T-helper 1 cell treated with Interleukin-12 subunit alpha and Interleukin-12 subunit beta and Interleukin-4 antibody, amounts not matched to agents 30 μg/mL and 1 μg/mL, for 36 hours (primary cell): ENCODE results near the gene BPIFA3.

ENCODE experiments used
- H3K27ac Mint-ChIP-seq: one replicate; pipeline ENCODE4 v1.8.0; 2021; ENCODE audit warnings: mild to moderate bottlenecking, mixed read lengths
- H3K27me3 Mint-ChIP-seq: one replicate; pipeline ENCODE4 v1.8.0; 2021; ENCODE audit warnings: low read depth, mixed read lengths
- H3K36me3 Mint-ChIP-seq: one replicate; pipeline ENCODE4 v1.8.0; 2021; ENCODE audit warnings: low read depth, mixed read lengths
- H3K4me1 Mint-ChIP-seq: one replicate; pipeline ENCODE4 v1.8.0; 2021; ENCODE audit warnings: low read depth, mixed read lengths
- H3K4me3 Mint-ChIP-seq: one replicate; pipeline ENCODE4 v1.8.0; 2021; ENCODE audit warnings: mild to moderate bottlenecking, moderate library complexity, mixed read lengths
- H3K9me3 Mint-ChIP-seq: one replicate; pipeline ENCODE4 v1.8.0; 2021; ENCODE audit warnings: mixed read lengths

Gene BPIFA3

DNA sequence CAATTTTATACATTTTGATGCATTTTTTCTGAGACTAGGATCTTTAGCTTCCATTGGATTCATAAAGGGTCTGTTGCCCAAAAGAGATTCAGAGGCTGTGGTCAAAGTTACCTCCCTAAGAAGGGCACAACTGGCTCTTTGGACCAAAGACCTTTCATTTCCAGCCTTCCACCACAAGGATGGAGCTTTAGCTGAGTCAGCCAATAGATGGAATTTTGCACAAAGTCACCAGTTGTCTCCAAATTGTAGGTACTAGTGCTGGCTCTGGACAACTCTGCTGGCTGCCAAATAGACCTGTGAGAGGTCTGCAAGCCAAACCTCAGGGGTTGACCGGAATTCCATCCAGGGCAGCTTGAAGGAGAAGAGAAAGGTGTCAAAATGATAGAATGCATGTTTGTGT, 19.2 kb downstream of the BPIFA3 start:
- no peaks in the 10 kb centered on the region for H3K36me3 Mint-ChIP-seq
- H3K4me1 Mint-ChIP-seq, result peaks cover 12% of the 10 kb centered on the region
- peaks cover 4% of the 10 kb centered on the region for H3K27me3 Mint-ChIP-seq
- H3K27ac Mint-ChIP-seq, result no peak overlapping the region
- H3K4me3 Mint-ChIP-seq, result no peak overlapping the region
- H3K9me3 Mint-ChIP-seq, result no peaks in the 10 kb centered on the region

DNA sequence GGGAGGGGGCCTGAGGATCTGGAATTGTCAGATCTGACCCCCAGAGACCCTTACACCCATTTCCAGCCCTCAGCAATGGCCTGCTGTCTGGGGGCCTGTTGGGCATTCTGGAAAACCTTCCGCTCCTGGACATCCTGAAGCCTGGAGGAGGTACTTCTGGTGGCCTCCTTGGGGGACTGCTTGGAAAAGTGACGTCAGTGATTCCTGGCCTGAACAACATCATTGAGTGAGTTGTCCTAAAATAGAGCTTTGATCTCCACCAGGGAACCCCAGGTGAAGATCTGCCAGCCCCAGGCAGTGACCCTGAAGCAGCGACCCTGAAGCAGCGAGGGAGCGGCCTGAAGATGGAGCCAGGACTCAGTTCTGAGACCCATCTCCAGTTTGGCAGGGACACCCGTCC, 20.8 kb downstream of the BPIFA3 start:
- Mint-ChIP-seq H3K9me3 (no peaks in the 10 kb centered on the region), H3K4me1 (peaks cover 2% of the 10 kb centered on the region), H3K27ac (no peak overlapping the region), H3K4me3 (no peak overlapping the region), H3K27me3 (peaks cover 4% of the 10 kb centered on the region), H3K36me3 (no peaks in the 10 kb centered on the region)

DNA sequence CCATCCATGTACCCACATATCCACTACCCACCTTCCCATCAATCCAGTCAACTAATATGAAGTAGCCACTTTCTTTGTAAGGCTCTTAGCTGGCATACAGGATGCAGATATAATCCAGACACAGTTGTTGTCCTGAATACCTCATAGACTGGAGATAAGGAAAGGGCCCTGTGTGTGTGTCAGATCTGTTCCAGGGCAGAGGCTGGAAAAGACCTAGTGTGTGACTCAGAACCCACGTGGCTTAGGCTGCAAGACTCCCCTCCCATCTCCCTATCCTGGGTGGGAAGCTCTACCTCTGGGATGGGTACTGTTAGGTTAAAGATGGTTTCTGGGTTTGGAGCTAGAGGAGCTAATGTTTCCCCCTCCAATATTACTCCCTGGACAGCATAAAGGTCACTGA, 22.3 kb downstream of the BPIFA3 start:
- Mint-ChIP-seq H3K9me3 (no peaks in the 10 kb centered on the region), H3K27me3 (peaks cover 9% of the 10 kb centered on the region), H3K4me1 (no peaks in the 10 kb centered on the region), H3K27ac (no peak overlapping the region), H3K36me3 (no peaks in the 10 kb centered on the region), H3K4me3 (no peak overlapping the region)

DNA sequence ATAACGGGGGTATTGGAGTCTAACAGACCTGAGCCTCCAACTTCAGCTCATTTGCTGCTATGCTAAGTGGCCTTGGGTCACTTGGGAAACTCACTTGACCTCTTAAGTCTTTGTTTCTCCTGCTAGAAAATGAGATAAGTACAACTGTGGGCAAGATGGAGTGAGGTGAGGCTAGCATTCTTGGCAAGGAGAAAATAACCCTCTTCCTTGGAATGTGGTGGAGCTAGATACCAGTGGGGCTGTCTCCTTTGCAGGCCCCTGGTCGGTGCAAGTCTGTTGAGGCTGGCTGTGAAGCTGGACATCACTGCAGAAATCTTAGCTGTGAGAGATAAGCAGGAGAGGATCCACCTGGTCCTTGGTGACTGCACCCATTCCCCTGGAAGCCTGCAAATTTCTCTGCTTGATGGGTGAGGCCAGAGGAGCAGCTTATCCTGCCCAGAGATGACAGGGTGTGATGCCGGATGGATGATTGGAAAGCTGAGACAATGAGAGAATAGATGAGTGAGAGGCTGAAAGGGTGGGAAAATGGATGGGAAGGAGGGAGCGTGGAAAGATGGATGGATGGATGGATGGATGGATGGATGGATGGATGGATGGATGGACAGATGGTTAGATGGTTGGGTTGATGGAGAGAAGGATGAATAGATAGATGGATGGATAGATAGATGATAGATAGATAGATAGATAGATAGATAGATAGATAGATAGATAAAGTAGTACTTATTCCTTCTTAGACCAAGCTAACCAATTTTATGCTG, 23.0 kb downstream of the BPIFA3 start:
- peaks cover 9% of the 10 kb centered on the region for H3K27me3 Mint-ChIP-seq
- no peaks in the 10 kb centered on the region for H3K9me3 Mint-ChIP-seq
- H3K36me3 Mint-ChIP-seq, result no peaks in the 10 kb centered on the region
- no peaks in the 10 kb centered on the region for H3K4me1 Mint-ChIP-seq
- H3K4me3 Mint-ChIP-seq, result no peak overlapping the region
- no peak overlapping the region for H3K27ac Mint-ChIP-seq

DNA sequence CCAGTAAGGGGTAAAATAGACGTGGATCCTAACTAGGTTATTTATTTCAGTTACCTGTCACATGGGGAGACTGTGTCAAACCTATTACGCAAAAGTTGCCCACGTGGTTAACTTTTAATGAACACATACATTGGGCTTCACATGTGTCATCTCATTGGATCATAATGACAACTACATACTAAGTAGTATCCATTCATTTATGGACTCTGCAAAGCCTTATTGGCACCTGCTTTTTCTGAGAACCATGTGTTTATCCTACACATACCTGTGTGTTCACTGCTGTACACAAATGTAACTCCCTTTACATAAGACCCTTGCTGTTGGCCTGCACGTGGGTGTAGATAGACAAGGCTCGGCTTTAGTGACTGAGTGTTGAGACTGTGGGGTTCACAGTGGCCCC, 23.8 kb downstream of the BPIFA3 start:
- no peak overlapping the region for H3K27ac Mint-ChIP-seq
- no peaks in the 10 kb centered on the region for H3K4me1 Mint-ChIP-seq
- H3K4me3 Mint-ChIP-seq, result no peak overlapping the region
- H3K27me3 Mint-ChIP-seq, result peaks cover 9% of the 10 kb centered on the region
- H3K36me3 Mint-ChIP-seq, result no peaks in the 10 kb centered on the region
- no peaks in the 10 kb centered on the region for H3K9me3 Mint-ChIP-seq

DNA sequence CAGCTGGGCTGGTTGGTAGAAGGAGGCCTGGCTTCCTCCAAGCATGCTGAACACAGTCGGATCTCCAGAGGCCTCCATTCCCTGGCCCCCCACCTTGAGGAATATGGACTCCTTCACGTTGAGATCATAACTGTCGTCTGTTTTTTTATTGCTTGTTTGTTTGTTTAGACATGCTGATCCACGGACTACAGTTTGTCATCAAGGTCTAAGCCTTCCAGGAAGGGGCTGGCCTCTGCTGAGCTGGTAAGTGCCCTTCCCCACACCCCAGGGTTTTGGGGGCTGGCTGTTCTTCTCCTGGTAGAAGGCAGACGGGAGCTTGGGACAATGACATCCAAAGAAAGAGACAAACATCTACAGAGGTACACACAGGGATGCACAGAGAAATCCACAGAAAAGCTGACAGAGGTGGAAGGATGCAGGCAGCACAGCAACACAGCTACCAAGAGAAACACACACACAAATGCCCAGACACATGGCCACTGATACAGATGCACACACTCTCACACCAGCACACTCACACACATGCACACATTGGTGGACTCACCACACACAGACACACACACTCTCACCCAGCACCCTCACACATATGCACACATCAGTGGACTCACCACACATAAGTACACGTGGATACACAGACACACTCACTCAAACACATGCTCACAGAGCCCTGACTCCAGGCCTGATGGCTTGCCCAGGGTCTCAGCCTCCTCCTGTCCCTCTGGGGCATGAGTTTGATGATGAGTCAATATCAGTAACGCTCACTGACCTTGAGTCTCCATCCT, 25.4 kb downstream of the BPIFA3 start:
- Mint-ChIP-seq H3K36me3 (no peaks in the 10 kb centered on the region), H3K9me3 (no peaks in the 10 kb centered on the region), H3K27me3 (peaks cover 4% of the 10 kb centered on the region), H3K4me3 (no peak overlapping the region), H3K27ac (no peak overlapping the region), H3K4me1 (no peaks in the 10 kb centered on the region)

DNA sequence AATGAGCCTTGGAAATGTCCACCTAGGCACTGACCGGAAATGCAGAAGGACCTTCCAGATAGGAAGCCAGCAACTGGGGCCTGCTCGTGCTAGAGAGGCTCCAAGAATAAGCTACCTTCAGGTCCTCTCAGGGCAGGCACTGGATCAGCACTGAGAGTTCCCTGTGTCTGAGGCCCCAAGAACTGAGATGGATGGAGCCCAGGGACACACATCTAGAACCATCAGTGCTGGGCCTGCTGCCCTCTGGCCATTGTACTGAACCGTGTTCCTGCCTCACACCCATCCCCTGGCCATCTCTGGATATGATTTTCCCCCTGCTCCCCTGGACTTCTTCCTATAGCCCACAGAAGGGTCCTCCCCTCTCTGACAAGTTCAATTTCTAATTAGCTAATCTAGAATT, 28.9 kb downstream of the BPIFA3 start:
- H3K4me1 Mint-ChIP-seq, result no peaks in the 10 kb centered on the region
- no peak overlapping the region for H3K27ac Mint-ChIP-seq
- no peak overlapping the region for H3K4me3 Mint-ChIP-seq
- H3K27me3 Mint-ChIP-seq, result peaks cover 4% of the 10 kb centered on the region
- no peaks in the 10 kb centered on the region for H3K36me3 Mint-ChIP-seq
- H3K9me3 Mint-ChIP-seq, result no peaks in the 10 kb centered on the region

DNA sequence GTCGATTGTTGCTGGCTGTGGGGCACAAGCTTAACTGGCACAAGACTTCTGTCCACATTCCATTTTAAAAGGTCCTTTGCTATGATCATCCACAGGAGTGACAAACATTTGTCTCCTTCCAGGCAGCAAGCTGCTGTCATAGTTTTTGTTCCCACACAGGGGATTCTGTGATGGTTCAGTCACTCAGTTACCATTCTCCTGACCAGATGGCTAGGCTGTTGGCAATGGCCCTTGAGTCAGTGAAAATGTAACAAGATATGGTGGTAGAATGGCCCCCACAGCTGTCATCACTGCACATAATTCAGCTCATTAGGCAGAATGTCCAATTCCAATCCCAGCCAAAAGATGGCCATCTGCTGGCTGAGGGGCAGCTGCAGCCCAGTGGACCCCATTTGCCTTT, 32.3 kb downstream of the BPIFA3 start:
- Mint-ChIP-seq H3K27ac (no peak overlapping the region), H3K36me3 (no peaks in the 10 kb centered on the region), H3K4me3 (no peak overlapping the region), H3K27me3 (peaks cover 4% of the 10 kb centered on the region), H3K4me1 (no peaks in the 10 kb centered on the region), H3K9me3 (no peaks in the 10 kb centered on the region)

DNA sequence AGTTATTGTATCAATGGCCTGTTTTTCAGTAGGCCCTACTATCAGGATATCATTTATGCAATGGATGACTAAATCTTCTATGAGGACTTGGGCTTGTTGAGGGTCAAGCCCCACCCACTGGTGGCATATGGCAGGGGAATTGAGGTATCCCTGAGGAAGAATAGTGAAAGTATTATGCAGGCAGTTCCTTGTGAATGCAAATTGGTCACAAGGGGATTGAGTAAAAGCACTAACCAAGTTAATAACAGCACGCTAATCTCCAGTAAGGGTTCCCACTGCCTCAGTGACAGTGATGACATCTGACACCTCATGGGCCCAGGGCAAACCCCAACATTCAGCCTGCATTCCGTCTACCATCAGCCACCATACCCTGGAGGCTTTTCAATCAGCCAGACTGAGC, 33.5 kb downstream of the BPIFA3 start:
- H3K4me1 Mint-ChIP-seq, result no peaks in the 10 kb centered on the region
- H3K27me3 Mint-ChIP-seq, result peaks cover 6% of the 10 kb centered on the region

DNA sequence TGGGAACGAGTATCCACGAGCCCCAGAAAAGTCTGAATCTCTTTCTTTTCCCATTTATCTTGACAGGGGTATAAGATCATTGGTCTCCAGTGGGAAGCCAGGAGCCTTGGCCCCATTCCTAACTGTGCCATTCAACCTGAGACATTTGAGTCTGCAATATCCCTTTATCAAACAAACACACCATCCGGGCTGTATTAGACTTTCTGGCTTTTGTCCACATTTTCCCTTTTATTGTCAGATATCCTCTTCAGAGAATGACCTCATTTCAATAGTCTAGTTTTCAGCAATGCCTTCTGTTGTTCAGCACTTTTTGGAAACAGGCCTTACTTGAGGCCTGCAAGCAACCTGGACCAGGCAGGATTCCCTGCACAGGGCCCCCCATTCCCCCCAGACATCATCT, 34.3 kb downstream of the BPIFA3 start:
- Mint-ChIP-seq H3K36me3 (no peaks in the 10 kb centered on the region), H3K27ac (no peak overlapping the region), H3K9me3 (no peaks in the 10 kb centered on the region), H3K4me3 (no peak overlapping the region), H3K4me1 (no peaks in the 10 kb centered on the region), H3K27me3 (peaks cover 11% of the 10 kb centered on the region)

More for the DNA sequence above, 33.5 kb downstream of the BPIFA3 start:
- Mint-ChIP-seq H3K9me3 (no peaks in the 10 kb centered on the region), H3K36me3 (no peaks in the 10 kb centered on the region), H3K4me3 (no peak overlapping the region), H3K27ac (no peak overlapping the region)

DNA sequence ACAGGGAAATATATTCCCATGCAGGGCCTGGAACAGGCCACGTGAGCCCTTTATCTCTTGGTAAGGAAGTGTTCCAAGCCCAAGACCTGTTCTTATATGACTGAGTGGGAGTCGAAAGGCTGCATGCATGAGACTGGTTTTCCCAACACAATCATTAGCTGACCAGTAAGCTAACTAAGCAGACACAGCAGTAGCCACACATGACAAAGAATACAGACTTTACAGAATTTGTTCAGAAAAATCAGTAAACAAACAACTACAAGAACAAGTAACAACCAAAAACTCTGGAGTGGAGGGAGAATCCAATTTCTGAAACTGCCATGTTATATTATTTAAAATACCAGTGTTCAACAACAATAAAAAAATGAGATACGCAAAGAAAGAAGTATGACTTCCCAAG, 35.3 kb downstream of the BPIFA3 start:
- peaks cover 14% of the 10 kb centered on the region for H3K27me3 Mint-ChIP-seq
- no peak overlapping the region for H3K4me3 Mint-ChIP-seq
- H3K27ac Mint-ChIP-seq, result no peak overlapping the region
- H3K4me1 Mint-ChIP-seq, result no peaks in the 10 kb centered on the region
- no peaks in the 10 kb centered on the region for H3K9me3 Mint-ChIP-seq
- H3K36me3 Mint-ChIP-seq, result no peaks in the 10 kb centered on the region

DNA sequence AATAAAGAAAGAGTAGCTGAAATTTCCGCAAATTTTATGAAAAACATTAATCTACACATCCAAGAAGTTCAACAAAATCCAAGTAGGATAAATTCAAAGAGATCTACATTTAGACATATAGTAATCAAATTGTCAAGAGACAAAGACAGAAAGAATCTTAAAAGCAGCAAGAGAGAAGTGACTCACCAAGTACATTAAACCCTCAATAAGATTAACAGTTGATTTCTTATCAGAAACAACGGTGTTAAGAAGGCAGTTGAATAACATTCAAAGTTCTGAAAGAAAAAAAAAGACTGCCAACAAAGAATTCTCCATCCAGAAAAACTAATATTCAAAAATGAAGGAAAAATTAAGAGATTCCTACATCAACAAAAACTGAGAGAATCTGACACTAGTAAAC, 37.9 kb downstream of the BPIFA3 start:
- H3K27ac Mint-ChIP-seq, result no peak overlapping the region
- peaks cover 14% of the 10 kb centered on the region for H3K27me3 Mint-ChIP-seq
- H3K9me3 Mint-ChIP-seq, result no peaks in the 10 kb centered on the region
- H3K36me3 Mint-ChIP-seq, result no peaks in the 10 kb centered on the region
- H3K4me1 Mint-ChIP-seq, result no peaks in the 10 kb centered on the region
- no peak overlapping the region for H3K4me3 Mint-ChIP-seq

DNA sequence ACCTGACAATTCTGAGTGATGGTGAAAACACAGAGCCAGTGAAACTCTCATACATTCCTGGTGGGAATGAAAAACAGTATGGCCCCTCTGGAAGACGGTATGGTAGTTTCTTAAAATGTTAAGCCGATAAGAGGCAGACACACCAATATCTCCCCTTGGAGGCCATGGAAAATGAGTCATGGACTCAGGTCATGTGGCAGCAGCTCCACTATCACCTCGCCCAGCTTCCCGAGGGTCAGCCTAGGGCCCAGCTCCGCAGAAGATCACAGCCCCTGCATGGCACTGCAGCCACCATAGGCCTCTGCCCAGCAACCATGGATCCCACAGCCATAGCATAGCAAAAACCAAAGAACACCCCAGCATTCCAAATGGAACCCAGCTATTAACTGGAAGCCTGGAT, 40.1 kb downstream of the BPIFA3 start:
- Mint-ChIP-seq H3K27me3 (peaks cover 22% of the 10 kb centered on the region), H3K9me3 (no peaks in the 10 kb centered on the region), H3K36me3 (no peaks in the 10 kb centered on the region), H3K27ac (no peak overlapping the region), H3K4me3 (no peak overlapping the region), H3K4me1 (no peaks in the 10 kb centered on the region)

DNA sequence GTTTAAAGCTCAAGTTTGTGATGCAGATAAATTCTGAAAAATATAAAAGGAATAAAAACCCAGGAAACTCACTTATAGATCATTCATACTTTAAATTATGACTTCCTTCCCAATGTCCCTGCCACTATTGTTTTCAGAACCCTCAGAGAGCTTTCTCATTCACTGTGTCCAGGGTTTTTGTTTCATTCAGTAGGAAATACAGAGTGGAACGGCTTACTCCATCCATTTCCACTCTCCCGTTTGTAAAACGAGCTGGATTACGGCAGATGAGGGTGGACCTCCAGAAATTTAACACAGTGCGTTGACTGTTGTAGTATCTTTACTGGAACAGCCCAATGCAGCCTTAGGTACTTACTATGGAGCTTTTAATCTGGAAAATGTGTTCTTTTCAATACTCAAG, 42.2 kb downstream of the BPIFA3 start:
- H3K27me3 Mint-ChIP-seq, result peaks cover 19% of the 10 kb centered on the region
- no peak overlapping the region for H3K4me3 Mint-ChIP-seq
- H3K36me3 Mint-ChIP-seq, result no peaks in the 10 kb centered on the region
- H3K9me3 Mint-ChIP-seq, result no peaks in the 10 kb centered on the region
- no peak overlapping the region for H3K27ac Mint-ChIP-seq
- H3K4me1 Mint-ChIP-seq, result no peaks in the 10 kb centered on the region

DNA sequence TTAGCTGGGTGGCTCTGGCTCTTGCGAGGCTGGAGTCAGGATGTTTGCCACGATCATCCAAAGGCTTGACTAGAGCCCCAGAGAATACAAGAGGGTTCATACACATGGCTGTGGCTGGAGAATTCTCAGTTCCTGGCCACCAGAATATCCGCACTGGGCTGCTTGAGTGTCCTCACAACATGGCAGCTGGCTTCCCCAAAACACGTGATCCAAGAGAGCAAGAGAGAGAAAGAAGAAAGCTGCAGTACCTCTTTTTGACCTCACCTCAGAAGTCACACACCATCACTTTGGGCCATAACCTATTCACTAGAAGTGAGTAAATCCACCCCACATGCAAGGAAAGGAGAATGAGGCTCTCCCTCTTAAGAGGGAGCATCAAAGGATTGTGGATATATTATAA, 44.3 kb downstream of the BPIFA3 start:
- Mint-ChIP-seq H3K4me1 (no peaks in the 10 kb centered on the region), H3K27ac (no peak overlapping the region), H3K27me3 (peaks cover 11% of the 10 kb centered on the region), H3K36me3 (no peaks in the 10 kb centered on the region), H3K4me3 (no peak overlapping the region), H3K9me3 (no peaks in the 10 kb centered on the region)
